Upper lobe of left lung (tissue), 6 donors: ENCODE results near the gene PTPRQ. TPM values are rescaled to one million over a fixed set of nuclear protein-coding genes. Genes with fewer than 3 reads are reported as not detected.

Experiments used
- ATAC-seq, 2 donors: fragments of 200-7000 bp; cut with Tn5 transposase; one replicate each; pipeline ENCODE4 v1.9.1; 2022; ENCODE audit warnings: mild to moderate bottlenecking in 2 of 2, moderate library complexity in 2 of 2; ENCODE audit not compliant: low FRiP score in 2 of 2
- DNase-seq, 2 donors: peaks; one replicate each; pipeline ENCODE4 v3.0.0-alpha.2; 2019 to 2020
- H3K27ac ChIP-seq, 4 donors: fragments of 200-600 bp; sonication (generic); one replicate each; pipeline ENCODE4 v1.5.1; 2016 to 2019
- H3K27me3 ChIP-seq, 4 donors: fragments of 200-600 bp; sonication (generic); one replicate each; pipeline ENCODE4 v1.5.1; 2017 to 2019
- H3K36me3 ChIP-seq, 4 donors: fragments of 200-600 bp; sonication (generic); one replicate each; pipeline ENCODE4 v1.5.1; 2016 to 2019
- H3K4me1 ChIP-seq, 4 donors: fragments of 200-600 bp; sonication (generic); one replicate each; pipeline ENCODE4 v1.5.1; 2018 to 2019
- H3K4me3 ChIP-seq, 4 donors: fragments of 200-600 bp; sonication (generic); one replicate each; pipeline ENCODE4 v1.5.1; 2017 to 2019; ENCODE audit warnings: mild to moderate bottlenecking in 2 of 4, moderate library complexity in 1 of 4
- H3K9me3 ChIP-seq, 4 donors: fragments of 200-600 bp; sonication (generic); one replicate each; pipeline ENCODE4 v1.5.1; 2018 to 2019
- CTCF ChIP-seq, 6 experiments: fragments of 450-650 bp in 4 of 6; fragments of 200-600 bp in 2 of 6; sonication (generic) in 2 of 6; IDR thresholded peaks; one replicate each; pipeline ENCODE4 v1.5.1; 2016 to 2019; ENCODE audit warnings: antibody characterized with exemption in 6 of 6
- EP300 ChIP-seq, 4 donors: sonication (generic); formaldehyde crosslinking; IDR thresholded peaks; one replicate each; pipeline ENCODE4 v1.5.1; 2017; ENCODE audit warnings: antibody characterized with exemption in 4 of 4, control low read depth in 2 of 4
- POLR2A ChIP-seq, 4 donors: fragments of 450-650 bp; IDR thresholded peaks; one replicate each; pipeline ENCODE4 v1.5.1; 2016 to 2017; ENCODE audit warnings: antibody characterized with exemption in 4 of 4, mild to moderate bottlenecking in 2 of 4
- POLR2AphosphoS5 ChIP-seq, 2 donors: sonication (generic); formaldehyde crosslinking; IDR thresholded peaks; one replicate each; pipeline ENCODE4 v1.5.1; 2017; ENCODE audit warnings: antibody characterized with exemption in 2 of 2
- whole genome bisulfite sequencing, 2 donors: methylation state at CpG; one replicate each; pipeline ENCODE4 v1.1.5; 2017 to 2018; 5-methylcytosine and 5-hydroxymethylcytosine counted together
- total RNA-seq, 6 donors: library from RNA; depleted of rRNA in 4 of 6; stranded (reverse); fragments of >200 nt in 4 of 6; gene quantifications; one replicate each; pipeline versions ENCODE4 v1.1.0 to v1.2.1, GENCODE V29; 2016 to 2021
- donor health status: DM: no; HTN: no; CAD: no; lungs with moderate emphysema.
- donor health status: DM: no; HTN: yes; CAD: no; lungs with severe emphysema.

Gene PTPRQ
- total RNA-seq, 6 donors from 2014 or later: 1.0 to 15.6 (median 5.0) TPM

- no peak overlapping the region for H3K27ac ChIP-seq
- DNase-seq (no peak), ATAC-seq (no peak)
- no peaks in the 10 kb centered on the region for H3K4me1 ChIP-seq
- no peaks in the 10 kb centered on the region for H3K9me3 ChIP-seq
- H3K27me3 ChIP-seq: no peaks in the 10 kb centered on the region
- TF ChIP-seq EP300 (IDR thresholded peaks at IDR 0.05): no peak
- TF ChIP-seq POLR2AphosphoS5 (IDR thresholded peaks at IDR 0.05): no peak
- TF ChIP-seq POLR2A (IDR thresholded peaks at IDR 0.05): no peak
- TF ChIP-seq CTCF (IDR thresholded peaks at IDR 0.05): no peak
- no peak overlapping the region for H3K4me3 ChIP-seq
- H3K36me3 ChIP-seq: no peaks in the 10 kb centered on the region
Observed at GRCh38 chr12:80589077-80589476, 145.0 kb downstream of the PTPRQ start.

- no peak for DNase-seq
- 94 to 95% methylated on average over 4 of the region's 4 CpGs for WGBS, 2 donors
Observed at GRCh38 chr12:80590085-80590484, 146.1 kb downstream of the PTPRQ start.

GRCh38 chr12:80593766-80594165 lies 149.7 kb downstream of the PTPRQ start:
- Histone ChIP-seq H3K36me3 (no peaks in the 10 kb centered on the region), H3K27me3 (no peaks in the 10 kb centered on the region), H3K4me1 (no peaks in the 10 kb centered on the region), H3K9me3 (no peaks in the 10 kb centered on the region), H3K27ac (no peak overlapping the region), H3K4me3 (no peak overlapping the region)
- ATAC-seq: no peak
- 77 to 78% methylated on average over 1 of the region's 1 CpG for WGBS, 2 donors
- no peak for TF ChIP-seq CTCF (IDR thresholded peaks at IDR 0.05)
- TF ChIP-seq POLR2AphosphoS5 (IDR thresholded peaks at IDR 0.05): no peak
- no peak for TF ChIP-seq POLR2A (IDR thresholded peaks at IDR 0.05)
- TF ChIP-seq EP300 (IDR thresholded peaks at IDR 0.05): no peak
- DNase-seq: no peak

More at GRCh38 chr12:80590085-80590484, 146.1 kb downstream of the PTPRQ start:
- H3K27me3 ChIP-seq: no peaks in the 10 kb centered on the region
- no peaks in the 10 kb centered on the region for H3K36me3 ChIP-seq
- no peak overlapping the region for H3K4me3 ChIP-seq
- no peak for TF ChIP-seq EP300 (IDR thresholded peaks at IDR 0.05)
- no peak for TF ChIP-seq POLR2A (IDR thresholded peaks at IDR 0.05)
- TF ChIP-seq POLR2AphosphoS5 (IDR thresholded peaks at IDR 0.05): no peak
- no peak for TF ChIP-seq CTCF (IDR thresholded peaks at IDR 0.05)
- no peak for ATAC-seq
- no peak overlapping the region for H3K27ac ChIP-seq
- no peaks in the 10 kb centered on the region for H3K4me1 ChIP-seq
- no peaks in the 10 kb centered on the region for H3K9me3 ChIP-seq

GRCh38 chr12:80596509-80596908 lies 152.5 kb downstream of the PTPRQ start:
- ATAC-seq (no peak), DNase-seq (no peak)
- TF ChIP-seq EP300 (IDR thresholded peaks at IDR 0.05): no peak
- TF ChIP-seq POLR2AphosphoS5 (IDR thresholded peaks at IDR 0.05): no peak
- TF ChIP-seq CTCF (IDR thresholded peaks at IDR 0.05): no peak
- TF ChIP-seq POLR2A (IDR thresholded peaks at IDR 0.05): no peak
- H3K36me3 ChIP-seq: no peaks in the 10 kb centered on the region
- no peaks in the 10 kb centered on the region for H3K9me3 ChIP-seq
- H3K27ac ChIP-seq: no peak overlapping the region
- no peaks in the 10 kb centered on the region for H3K27me3 ChIP-seq
- H3K4me1 ChIP-seq: no peaks in the 10 kb centered on the region
- no peak overlapping the region for H3K4me3 ChIP-seq

- no peaks in the 10 kb centered on the region for H3K9me3 ChIP-seq
- TF ChIP-seq EP300 (IDR thresholded peaks at IDR 0.05): no peak
- TF ChIP-seq CTCF (IDR thresholded peaks at IDR 0.05): peak in 1 of 6 experiments; percentile 12
- H3K27me3 ChIP-seq: no peaks in the 10 kb centered on the region
- no peaks in the 10 kb centered on the region for H3K4me1 ChIP-seq
- 57 to 67% methylated on average over 5 of the region's 5 CpGs for WGBS, 2 donors
- H3K36me3 ChIP-seq: no peaks in the 10 kb centered on the region
- peak in 1 of 2 donors; percentile 54 for ATAC-seq
- H3K4me3 ChIP-seq: no peak overlapping the region
- no peak overlapping the region for H3K27ac ChIP-seq
- no peak for DNase-seq
Observed at GRCh38 chr12:80598004-80598606, 154.1 kb downstream of the PTPRQ start.
